NCI-H1105 treated with DMSO at 0.1 percent for 48 hours (cell line): Measurements from ENCODE around the gene GALK2.

Experiments used
- DNase-seq: peaks from one replicate; lab custom pipeline; 2025; lab: John Stamatoyannopoulos, UW

GALK2 gene

GRCh38 chr15:49282366-49282765 lies 112.3 kb downstream of the GALK2 start:
- DNase-seq, result no peak

GRCh38 chr15:49286649-49287404 lies 116.8 kb downstream of the GALK2 start:
- no peak for DNase-seq

DNA sequence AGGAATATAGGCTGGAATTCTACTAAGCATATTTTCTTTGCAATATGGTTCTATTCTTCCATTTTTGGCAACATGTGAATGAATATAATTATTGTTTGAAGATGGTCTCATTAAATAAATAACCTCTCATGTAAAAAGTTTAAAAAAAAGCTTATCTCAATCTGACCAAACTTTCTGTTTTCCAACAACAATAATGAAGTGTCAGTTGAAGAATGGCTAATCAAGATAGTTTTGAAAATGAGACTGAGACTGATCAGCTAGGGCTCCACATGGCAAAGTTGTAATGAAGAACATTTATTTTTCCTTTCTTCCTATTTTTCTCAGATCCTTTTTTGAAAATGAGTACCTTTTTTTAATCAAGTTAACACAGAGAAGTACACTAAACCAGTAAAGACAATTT lies 117.4 kb downstream of the GALK2 start:
- DNase-seq, result no peak

DNA sequence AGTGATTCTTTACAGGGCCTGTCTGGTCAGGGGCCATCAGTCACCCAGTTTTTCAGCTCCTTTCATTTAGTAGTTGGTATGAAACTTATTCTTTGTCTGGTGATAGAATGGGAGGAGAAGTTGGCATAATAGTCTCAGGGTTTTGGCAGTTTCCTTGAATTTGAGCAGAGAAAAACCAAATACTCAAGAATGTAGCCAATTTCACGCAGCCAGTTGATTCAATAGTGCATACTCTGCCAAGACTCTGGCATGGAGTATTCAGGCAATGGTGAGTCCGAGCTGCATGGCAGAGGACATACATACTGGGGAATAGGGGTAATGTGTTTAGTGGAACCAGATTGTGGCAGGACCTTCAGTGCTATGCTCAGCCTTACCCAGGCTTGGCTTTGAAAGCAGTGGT lies 118.3 kb downstream of the GALK2 start:
- DNase-seq, result no peak

DNA sequence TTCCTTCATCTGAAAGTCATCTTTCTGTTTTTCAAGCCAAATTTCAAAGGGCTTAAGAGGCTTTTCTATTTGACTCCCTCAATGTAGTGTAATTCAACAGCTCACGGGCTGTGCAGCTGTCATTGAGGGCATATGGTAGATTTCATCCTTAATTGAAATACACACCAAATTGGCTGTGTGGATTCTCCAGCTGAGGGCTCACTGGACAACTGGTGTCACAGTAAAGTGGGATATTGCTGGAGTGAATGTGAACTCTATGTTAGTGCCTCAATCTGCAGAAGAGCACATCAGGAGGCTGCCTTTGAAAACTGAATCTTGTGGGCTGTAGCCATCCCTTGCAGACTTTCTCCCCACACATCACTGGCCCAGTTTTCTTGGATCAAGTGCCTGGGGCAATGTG lies 120.1 kb downstream of the GALK2 start:
- DNase-seq, result no peak

GRCh38 chr15:49293941-49294340 lies 123.9 kb downstream of the GALK2 start:
- DNase-seq, result no peak

GRCh38 chr15:49296258-49296657 lies 126.2 kb downstream of the GALK2 start:
- DNase-seq, result no peak

DNA sequence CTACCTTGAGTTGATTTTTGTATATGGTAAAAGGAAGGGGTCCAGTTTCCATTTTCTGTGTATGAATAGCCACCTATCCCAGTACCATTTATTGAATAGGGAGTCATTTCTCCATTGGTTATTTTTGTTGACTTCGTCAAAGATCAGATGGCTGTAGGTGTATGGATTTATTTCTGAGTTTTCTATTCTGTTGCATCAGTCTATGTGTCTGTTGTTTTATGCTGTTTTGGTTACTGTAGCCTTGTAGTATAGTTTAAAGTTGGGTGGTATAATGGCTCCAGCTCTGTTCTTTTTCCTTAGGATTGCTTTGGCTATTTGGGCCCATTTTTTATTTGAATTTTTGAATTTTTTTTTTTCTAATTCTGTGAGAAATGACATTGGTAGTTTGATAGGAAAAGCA lies 127.5 kb downstream of the GALK2 start:
- no peak for DNase-seq

- no peak for DNase-seq
These were observed 130.8 kb downstream of the GALK2 start for GRCh38 chr15:49300856-49301255.

- DNase-seq, result no peak
These were observed 131.5 kb downstream of the GALK2 start for GRCh38 chr15:49301562-49301961.

DNA sequence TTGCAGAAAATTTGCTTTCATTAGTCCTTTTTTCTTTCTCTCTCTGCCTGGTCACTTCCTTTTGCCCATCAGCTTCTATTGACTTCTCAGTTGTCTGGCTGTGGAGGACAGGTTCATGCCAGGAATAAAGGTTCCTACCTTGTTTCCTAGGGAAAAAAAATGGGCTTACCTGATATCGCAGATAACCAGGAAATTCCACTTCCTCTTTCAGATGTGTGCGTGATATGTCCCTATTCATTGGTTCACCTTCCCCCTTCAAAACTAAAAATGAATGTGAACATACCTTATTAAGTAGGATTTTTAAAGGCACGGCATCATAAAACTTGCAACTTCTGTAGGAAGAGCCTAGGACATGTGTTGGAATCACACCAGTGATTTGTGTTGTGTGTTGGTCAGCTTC lies 133.0 kb downstream of the GALK2 start:
- DNase-seq, result no peak

GRCh38 chr15:49306551-49306950 lies 136.5 kb downstream of the GALK2 start:
- DNase-seq, result no peak

DNA sequence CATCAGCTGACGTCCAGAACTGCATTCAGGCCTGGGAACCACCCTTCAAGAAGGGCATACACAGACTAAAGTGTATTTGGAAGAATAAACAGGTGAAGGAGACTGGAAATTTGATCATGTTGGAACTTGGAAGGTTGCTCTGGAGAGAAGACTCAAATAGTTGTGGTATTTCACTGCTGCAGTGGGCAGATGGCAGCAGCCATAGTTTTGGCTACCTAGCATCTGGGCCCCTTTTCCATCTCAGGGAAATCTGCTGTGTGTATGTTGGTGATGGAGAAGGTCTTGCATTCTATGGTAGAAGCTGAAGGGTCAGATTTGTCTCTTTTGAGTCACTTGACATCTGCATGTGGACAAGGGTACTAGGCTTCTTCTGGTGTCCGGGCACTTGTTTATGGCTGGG lies 138.6 kb downstream of the GALK2 start:
- no peak for DNase-seq

GRCh38 chr15:49309889-49310288 lies 139.8 kb downstream of the GALK2 start:
- no peak for DNase-seq

DNA sequence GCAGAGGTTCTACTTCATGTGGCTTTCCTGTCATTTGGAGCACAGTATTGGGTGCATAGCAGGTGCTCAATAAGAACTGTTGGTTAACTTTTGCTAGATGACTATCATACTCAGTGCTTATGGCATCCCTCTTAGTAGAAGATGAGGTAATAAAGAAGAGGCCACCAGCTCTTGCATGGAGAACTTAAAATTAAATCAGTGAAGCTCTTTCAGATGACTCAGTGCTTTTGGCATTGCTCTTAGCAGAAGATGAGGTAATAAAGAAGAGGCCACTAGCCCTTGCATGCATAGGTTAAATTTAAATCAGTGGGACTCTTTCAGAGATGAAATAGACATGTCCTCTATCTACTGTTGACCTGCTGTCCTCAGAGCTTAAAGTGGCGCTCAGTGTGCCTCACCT lies 143.6 kb downstream of the GALK2 start:
- DNase-seq, result no peak

DNA sequence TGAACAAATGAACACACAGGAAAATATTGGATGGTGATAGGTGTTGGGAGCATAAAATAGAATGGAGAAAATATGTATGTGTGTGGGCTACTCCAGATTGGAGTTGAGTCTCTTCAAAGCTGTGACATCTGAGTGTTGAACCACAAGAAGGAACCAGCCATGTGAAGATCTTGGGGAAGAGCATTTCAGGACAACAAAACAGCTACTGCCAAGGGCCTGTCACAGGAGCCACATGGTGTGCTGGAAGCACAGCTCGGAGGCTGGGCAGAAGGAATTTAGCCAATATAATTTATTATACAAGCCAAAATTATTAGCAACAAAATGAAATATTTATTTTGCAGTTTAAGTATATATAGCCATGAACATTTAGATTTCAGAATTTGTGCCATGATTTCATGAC lies 144.7 kb downstream of the GALK2 start:
- no peak for DNase-seq

- DNase-seq, result no peak
These were observed 145.4 kb downstream of the GALK2 start for GRCh38 chr15:49315391-49315823.

DNA sequence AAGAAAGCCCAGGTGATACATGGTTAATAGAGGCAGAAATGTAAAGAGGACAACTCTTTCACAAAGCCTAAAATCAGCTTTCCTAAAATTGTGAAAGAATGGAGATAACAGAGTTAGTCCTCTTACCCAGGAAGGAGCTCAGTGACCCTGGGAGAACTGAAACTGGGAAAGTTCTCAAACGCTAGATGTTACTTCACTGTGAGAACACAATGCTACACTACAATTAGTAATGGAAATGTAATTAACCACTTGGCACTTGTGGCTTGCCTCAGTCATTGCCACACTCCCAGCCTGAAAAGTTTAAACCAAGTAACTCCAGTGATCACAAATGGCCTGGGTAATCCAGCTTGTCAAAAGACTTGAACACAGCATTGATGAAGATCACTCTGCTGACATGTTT lies 150.3 kb downstream of the GALK2 start:
- DNase-seq, result no peak

GRCh38 chr15:49323207-49323606 lies 153.2 kb downstream of the GALK2 start:
- DNase-seq, result no peak

GRCh38 chr15:49327927-49328326 lies 157.9 kb downstream of the GALK2 start:
- no peak for DNase-seq

GRCh38 chr15:49328941-49329340 lies 158.9 kb downstream of the GALK2 start:
- no peak for DNase-seq

GRCh38 chr15:49330166-49330565 lies 160.1 kb downstream of the GALK2 start:
- DNase-seq, result no peak

DNA sequence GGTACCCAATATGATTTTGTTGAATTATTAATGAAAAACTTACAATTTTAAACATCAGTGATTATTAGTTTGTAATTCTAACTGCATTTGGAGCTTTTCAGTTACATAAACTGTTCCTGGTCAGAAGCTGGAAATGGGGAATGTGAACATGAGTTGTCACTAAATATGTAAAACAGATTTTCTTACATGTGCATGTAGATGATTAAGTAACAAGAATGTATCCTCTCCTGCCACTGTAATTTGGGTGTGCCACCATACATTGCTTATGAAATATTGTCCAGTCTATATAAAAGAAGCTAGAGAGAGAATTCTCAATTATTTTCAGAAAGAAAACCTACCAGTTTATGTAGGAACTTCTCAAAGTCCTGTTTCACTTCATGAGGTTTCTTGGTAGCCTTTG lies 161.4 kb downstream of the GALK2 start:
- DNase-seq, result no peak

DNA sequence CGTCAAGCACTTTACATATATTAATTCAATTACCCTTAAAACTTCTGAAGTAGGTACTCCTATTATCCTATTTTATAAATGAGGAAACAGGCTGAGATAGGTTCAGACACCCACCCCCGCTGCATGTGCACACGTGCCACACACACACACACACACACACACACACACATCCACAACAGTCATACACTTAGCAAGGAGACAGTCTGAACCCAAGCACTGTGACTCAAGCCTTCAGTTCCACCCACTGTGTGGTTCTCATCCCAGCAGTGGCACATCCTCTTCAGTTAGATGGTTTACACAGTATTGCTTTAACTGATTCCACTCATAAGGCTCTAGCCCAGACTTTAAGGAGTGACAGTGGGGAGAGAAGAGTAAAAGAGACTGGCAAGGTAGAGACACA lies 161.9 kb downstream of the GALK2 start:
- no peak for DNase-seq
